ENCODE results near the gene OR7G1.
"Not testable (repeated sequence)": the region's sequence is repeated elsewhere in the genome, so short reads cannot be mapped to it uniquely, and the experiment has no call there.

Gene OR7G1

DNA sequence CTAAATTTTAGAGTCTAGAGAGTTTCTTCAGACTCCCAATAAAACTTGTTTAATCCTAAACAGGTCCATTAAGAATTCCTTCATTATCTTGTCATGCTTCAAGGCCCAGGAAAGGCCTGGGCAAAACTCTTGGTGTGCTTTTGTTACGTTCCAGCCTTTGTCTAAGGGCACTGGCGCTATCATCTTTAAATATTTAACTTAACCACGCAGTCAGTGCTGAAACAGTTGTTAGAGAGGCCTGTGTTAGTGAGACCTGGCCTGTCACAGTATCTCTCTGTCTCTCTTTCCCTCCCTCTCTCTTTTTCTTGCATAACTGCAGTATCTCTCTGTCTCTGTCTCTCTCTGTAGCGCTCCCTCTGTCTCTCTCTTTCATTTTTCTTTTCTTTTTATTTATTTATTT lies 36.9 kb downstream of the OR7G1 start:
- DNase-seq (ENCODE audit: low spot score), result no peak

DNA sequence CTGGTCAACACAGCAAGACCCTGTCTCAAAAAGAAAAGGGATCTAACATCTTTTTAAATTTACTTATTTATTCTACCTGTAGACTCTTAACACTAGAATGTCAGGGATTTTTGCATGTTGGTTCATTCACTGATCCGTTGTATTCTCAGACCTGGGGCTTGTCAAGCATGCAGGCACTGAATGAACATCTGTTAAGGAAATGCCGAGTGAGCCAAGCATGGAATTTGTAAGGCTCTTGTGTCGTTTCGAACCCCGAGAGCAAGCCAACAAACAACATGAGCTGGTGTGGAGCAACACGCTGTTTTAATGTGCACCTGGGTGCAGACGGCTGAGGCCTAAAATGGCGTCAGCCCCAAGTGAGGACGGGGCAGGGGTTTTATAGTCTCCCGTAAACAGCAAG lies 38.7 kb downstream of the OR7G1 start:
- DNase-seq (ENCODE audit: low spot score), result no peak

DNA sequence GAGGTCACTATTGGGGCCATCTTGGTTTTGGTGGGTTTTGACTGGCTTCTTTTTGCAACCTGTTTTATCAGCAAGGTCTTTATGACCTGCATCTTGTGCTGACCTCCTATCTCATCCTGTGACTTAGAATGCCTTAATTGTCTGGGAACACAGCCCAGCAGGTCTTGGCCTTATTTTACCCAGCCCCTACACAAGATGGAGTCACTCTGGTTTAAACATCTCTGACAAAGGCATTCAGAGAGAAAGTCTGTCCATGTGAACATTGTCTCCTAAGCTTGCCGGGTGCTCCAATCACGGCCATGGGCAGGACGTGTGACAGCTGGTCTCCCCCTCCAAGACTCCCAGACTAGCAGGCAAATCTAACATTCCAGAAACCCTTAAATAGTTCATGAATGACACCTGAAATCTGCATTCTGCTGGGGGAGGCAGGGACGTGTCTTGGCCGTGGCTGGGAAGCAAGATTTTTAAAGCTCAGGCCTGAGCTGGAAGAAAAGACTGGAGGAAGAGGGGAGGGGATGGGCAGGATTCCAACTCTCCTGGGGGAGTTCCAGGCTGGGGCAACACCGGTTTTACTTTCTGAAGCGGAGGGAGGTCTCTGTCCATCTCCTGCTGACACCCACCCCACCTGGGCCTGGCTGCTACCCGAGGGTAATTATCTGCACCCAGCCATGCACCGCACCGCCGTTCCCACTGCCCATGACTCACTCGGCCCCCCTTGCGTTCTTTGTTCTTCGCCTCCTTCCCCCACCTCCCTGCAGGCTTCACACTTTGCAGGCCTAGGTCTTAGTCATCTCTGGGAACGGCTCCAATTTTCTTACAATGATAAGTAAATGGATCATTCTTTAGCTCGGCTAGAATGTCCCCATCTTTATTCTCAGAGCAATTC lies 40.3 kb downstream of the OR7G1 start:
- peak; percentile 98 for DNase-seq (ENCODE audit: low spot score)

DNA sequence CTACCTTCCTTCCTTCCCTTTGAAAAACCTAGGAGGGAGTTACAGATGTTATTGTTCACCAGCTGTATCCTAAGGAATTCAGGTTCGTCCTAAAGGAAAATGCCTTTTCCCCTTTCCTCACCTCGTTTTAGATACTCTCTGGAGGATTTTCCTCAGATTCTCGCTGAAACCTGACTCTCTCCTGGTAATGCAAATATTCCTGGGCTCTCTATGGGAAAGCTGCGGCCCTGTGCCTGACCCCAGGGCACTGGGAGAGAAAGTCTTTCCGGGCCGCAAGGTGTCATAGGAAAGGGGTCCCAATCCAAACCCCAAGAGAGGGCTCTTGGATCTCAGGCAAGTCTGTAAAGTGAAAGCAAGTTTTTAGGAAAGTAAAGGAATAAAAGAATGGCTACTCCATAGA lies 41.8 kb downstream of the OR7G1 start:
- no peak for DNase-seq (ENCODE audit: low spot score)

DNA sequence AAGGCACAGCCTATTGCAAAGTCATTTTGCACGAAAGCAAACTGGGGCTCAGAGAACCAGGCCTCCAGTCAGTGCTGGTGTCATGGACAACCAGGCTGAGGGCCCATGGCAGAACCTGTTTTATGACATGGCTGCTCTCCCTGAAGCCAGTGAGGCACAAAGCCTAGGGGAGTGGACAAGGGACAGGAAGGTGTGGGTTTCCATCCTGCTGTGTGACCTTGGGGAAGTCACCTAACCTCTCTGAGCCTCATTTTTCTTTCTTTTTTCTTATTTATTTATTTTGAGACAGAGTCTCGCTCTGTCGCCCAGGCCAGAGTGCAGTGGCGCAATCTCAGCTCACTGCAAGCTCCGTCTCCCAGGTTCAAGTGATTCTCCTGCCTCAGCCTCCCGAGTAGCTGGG lies 43.8 kb downstream of the OR7G1 start:
- not testable (repeated sequence) for DNase-seq (ENCODE audit: low spot score)

DNA sequence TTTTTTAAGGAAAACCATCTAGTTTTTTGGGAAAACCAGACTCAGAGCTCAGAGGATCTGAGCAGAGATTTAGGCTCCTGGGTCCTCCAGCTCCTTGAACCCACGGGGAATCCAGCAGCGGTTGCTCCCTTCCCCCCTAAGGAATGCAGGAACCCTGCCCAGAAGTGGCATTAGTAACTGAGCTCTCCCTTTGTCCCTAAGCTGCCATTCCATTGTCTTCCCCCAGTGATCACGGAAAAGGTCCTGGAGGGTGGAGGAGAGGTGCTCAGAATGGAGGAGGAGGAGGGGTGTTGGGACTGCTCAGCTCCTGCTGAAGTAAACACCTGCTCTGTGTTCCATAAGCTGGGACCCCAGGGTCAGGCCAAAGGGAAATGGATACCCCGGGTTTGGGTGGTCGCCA lies 45.5 kb downstream of the OR7G1 start:
- no peak for DNase-seq (ENCODE audit: low spot score)

DNA sequence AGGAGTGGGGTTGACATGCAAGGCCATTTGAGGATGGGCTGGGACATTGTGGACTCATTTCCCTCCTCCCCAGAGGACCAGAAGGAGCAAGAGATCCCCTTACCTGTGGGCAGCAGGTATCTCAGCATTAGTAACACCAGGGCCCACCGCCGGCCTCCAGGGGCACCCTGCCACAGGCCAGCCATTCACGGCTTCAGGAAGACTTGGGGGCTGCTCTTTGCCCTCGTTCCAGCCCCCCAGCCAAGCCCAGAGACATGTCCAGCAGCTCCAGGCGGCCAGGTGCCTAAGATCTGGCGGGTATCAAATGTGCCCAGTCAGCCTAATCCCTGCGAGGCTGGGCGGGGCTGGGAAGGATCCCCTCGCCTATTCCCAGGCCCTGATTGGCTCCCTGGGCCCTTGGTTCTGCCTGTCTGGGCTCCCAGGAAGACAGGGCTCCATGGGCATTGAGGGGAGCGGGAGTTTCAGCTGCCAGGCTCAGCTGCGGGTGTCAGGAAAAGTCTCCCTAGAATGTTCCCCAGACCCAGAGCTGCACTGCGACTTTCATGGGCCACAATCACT lies 50.0 kb downstream of the OR7G1 start:
- DNase-seq (ENCODE audit: low spot score), result no peak

Data from COLO829 (cell line).